ENCODE data around the gene AKR7A3.

Gene AKR7A3

DNA sequence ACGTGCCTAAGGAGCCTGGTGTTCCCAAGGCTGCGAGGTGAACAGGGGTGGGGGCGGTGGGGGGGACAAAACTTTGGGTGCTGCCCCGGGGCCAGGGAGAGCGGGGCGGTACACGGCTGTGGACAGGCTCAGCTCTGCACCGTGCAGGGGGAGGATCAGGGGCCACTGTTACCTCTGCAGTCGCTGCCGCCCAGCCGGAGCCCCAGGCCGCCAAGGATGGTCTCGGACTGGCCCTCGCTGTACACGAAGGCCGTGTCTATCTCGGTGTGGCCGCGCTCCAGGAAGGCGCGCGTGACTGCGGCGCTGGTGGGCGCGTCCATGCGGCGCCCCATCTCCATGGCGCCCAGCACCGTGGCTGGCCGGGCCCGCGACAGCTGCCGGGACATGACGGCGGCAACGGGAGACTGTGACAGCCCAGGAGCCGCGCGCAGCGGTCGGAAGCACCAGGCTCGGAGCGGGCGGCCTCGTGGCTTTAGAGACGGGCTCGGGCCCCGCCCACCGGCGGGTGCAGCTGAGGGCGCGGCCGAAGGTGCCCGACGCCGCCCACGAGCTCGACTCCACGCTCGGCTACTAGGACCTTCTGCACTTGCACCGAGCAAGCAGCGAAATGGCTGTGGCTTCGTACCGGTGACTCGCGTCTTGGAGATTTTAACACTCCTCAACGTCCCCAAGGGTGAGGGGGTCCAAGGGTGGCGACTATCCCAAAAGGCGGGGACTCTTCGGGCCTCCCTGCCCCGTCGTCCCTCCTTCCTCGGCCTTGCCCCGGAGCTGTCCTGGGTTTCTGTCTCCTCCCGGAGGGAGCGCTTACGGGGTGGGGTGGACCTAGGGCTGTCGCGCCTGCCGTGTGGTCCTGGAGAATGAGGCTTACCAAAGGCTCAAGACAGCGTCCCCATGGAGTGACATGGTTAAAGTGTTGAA is at the start of gene AKR7A3:
AKR7A3 (minus strand) TSS at position 447 of the 918 bp plus-strand sequence; CDS start at position 386, 61 bp downstream.
- DNase-seq: peak; percentile 52 to 54

DNA sequence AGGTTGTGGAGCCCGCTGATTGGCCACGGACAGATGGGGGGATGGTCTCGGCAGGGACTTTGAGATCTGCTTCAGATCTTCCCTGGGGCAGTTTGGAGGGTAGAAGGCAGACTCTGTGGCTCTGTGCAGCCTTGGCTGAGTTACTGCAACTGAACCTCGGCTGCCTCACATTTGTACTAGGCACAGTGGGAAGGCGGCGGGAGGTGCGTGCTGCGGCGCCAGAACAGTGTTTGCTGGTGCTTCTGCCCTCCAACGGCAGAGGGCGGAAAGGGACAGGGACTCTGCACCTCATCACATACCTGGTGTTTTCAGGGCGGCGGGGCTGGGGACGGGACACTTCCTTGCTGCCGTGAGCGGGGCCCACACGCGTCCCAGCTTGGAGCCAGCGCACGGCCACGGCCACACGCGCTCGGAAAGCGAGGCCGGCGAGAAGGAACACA is 49.8 kb upstream of the AKR7A3 start:
- no peak for DNase-seq

DNA sequence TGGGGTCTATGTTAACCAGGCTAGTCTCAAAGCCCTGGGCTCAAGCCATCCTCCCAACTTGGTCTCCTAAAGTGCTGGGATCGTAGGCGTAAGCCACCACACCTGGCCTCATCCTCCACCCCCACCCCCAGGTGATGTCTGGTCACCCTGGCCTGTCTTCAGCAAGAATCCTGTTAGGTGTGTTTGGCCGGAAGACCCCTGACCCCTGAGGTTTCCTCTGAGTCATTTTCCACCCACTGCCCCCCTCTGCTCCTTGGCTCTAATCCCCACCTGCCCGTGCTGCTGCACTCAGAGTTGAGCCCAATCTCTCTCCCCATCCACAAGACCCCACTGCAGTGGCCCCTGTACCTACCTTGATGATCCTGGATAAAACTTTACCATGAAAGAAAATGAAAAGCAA is 48.7 kb upstream of the AKR7A3 start:
- no peak for DNase-seq

DNA sequence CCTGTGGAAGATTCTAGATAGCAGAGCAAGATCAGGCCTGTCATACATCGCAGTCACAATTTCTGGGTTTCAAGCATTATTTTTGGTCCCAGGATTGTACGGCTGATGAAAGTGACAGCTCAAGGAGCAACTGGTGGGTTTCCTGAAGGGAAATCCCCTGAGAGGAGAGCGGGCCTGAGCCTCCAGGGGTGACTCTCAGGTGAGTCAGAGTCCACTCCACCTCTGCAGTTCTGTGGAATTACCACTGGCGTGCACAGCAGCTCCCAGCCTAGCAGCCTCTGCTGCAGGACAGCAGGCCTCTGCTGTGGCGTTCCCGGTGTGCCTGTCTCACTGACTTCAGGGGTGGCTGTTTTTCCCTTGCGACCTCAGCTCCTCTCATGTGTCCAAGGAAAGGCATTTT is 48.0 kb upstream of the AKR7A3 start:
- DNase-seq: no peak

DNA sequence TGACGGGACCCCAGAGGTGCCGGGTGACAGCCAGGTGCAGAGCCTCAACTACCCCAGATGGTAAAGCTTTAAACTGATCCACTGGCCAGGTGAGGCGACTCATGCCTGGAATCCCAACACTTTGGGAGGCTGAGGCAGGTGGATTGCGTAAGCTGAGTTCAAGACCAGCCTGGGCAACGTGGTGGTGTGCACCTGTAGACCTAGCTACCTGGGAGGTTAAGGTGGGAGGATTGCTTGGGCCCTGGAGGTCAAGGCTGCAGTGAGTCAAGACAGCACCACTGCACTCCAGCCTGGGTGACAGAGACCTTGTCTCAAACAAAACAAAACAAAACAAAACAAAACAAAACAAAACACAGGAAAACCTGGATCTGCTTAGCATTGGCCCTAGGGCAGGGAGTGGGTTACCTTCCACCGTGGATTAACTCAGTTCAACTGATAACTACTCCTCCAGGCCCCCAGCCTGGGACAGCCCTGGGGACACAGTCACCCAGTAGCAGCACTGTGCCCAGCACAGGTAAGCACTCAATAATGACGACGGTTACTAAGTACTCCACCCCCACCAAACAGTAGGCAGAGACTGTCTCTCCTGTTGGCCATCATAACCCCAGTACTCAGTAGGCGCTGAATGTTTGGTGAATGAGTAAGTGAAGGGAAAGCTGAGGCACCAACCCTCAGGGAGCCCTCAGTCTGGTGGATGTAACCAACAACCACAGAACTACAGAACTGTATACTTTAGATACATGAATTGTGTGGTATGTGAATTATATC is 45.2 kb upstream of the AKR7A3 start:
- no peak for DNase-seq

DNA sequence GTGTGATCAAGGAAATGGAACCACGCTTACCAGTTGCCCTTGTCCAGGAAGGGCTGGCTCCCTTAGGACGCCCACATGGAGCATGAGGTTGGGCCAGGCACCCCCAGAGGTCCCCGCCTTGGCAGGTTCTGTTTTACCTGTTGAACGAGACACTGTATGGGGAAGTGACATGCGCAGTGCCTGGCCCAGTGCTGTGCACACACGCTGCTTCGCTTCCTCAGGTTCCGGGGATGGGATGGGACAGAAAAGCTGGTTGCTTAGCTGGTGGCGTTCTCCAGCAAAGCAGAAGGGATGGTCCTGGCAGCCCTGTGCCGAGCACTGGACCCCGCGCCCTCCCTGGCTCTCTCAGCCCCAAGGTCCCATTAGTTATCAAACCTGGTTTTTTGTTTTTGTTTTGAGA is 44.3 kb upstream of the AKR7A3 start:
- no peak for DNase-seq

DNA sequence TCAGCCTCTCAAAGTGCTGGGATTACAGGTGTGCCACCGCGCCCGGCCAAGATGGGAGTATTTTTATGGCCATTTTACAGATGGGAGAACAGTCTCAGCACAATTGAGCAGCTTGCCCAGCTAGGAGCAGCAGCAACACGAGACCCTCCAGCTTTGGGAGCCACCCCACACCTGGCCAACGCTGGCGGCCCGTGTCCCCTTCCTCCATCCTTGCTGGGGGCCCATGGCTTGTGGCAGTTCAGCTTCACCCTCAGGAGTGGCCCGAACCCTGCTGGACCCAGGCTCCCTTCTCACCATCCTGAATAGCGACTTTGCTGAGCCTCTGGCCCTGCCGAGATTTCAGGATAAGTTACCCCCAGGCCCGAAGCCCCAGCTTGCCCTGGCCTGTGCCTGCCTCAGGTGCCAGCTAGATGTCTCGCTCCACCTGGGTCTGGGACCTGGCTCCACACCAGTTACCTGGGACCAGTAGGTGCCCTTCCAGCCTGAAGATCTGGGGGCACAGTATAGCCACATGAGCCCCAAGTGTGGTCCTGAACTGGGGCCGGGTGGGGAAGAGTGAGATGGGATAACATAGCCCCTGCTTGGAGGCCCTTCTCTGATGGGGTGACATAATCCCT is 42.8 kb upstream of the AKR7A3 start:
- no peak for DNase-seq

DNA sequence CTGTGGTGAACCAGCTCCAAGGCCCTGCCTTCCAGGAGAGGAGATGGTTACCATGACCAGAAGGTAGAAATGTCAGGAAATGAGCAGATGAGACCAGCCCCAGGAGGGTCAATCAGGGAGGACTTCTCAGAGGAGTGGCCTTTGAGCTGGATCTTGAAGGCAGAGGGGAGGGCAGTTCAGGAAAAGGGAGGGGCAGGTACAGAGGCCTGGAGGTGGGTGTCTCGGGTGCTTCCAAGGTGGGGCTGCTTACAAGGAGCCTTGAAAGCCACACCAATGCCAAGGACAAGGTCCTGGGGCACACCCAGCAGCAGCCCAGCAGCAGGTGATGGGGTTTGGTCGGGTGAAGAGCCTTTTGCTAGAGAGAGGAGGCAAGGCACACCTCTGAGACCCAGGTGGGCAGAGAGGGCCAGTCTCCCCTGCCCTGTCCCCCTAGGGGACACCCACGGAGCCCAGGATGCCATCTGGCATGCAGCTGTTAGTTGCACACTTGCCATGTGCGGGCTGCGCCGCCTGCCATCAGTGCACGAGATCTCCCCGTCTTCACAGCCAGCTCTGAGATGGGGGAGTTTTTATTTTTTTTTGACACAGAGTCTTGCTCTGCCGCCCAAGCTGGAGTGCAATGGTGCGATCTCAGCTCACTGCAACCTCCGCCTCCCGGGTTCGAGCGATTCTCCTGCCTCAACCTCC is 42.0 kb upstream of the AKR7A3 start:
- DNase-seq: no peak

DNA sequence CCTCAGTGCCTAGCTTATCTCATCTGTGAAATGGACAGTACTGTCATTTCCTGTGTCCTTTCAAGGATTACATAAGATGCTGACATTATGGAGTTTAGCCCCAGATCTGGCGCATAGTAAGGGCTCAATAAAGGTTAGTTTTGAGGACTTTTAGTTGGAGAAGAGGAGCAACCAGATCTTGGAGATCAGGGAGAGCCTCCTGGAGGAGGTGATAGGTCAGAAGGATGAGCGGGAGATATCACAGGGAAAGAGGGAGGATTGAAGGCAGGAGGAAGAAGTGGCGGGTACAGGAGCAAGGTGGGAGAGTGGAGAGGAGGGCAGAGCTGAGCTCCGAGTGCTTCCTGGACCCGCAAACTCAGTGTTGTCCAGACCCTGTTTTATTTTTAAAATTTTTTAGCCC is 41.0 kb upstream of the AKR7A3 start:
- no peak for DNase-seq

DNA sequence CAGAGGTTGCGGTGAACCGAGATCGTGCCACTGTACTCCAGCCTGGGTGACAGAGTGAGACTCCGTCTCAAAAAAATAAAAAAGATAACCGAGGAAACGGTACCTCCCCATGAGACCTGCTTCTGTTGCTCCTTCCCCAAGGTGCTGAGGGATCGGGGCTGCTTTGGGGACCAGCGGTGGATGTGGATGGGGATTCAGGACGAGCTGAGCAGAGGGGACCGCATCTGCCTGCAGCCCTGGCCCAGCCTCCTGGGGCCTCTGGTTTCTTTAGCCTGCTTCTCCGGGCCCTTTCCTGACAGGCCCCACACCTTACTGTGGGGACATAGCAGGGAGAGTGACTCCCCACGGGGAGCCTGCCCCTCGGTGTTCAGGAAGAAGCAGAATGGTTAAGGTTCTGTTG is 40.6 kb upstream of the AKR7A3 start:
- no peak for DNase-seq

DNA sequence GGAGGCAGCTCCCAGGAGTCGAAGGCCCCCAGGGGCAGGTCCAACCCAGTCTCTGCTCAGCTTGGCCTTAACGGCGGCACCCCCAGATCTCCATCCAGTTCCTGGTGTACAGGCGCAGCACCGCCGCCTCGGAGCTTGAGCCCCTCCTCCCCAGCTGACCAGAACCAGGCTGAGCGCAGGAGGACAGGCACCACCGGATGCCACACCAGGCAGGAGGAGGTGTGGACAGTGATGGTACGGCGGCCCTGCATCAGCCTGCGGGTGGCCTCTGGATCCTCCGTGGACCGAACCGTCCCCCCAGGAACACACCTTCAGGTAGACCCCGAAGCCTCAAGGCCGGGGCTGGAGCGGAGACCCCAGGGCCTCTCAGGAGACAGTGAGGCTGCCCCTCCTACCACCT is 39.9 kb upstream of the AKR7A3 start:
- DNase-seq: no peak

DNA sequence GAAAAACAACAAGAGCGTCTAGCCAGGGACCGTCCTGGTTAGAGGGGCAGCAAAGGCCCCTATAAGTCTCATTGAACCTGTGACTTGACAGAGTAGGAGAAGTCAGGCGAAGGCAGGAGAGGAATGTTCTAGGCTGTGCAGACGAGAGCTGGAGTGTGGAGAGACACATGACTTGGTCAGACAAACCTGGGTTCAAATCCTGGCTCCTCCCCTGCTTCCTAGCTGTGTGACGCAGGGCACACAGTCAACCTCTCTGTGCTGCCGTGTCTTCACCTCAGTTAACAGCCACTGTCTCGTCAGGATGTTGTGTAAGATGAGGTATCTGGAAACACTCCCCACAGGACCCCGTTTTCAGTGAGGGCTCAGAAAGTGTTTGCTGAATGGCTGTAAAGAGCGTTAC is 39.2 kb upstream of the AKR7A3 start:
- no peak for DNase-seq

DNA sequence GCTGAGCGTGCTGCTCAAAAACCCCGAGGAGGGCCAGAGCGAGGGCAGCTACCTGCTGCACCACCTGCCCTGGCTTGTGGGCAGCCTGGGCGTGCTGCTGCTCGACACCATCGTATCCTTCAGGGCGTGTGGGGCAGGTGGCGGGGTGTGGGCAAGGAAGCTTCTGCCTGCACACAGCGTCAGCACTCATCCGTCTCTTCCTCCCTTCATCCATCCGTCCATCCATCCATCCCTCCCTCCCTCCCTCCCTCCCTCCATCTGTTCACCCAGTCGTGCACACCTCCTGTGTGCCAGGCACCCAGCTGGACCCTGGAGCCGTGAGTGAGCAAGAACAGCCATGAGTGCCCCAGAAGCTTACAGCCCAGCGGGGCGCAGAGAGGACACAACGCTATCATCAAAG is 38.7 kb upstream of the AKR7A3 start:
- no peak for DNase-seq

DNA sequence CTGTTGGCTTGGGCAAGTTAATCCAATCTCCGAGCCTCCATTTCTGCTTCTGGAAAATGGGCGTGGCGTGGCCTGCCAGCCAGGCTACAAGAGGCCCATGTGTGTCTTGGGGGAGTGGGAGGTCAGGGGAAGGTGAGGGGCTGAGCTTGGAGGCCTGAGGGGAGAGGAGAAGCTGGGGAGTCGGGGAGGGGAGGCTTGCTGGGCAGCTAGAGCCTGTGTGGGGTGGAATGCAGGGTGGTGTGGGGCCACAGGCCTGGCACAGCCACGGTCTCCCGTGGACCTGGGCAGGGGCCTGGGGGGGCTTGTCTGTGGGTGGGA is 38.1 kb upstream of the AKR7A3 start:
- DNase-seq: no peak

DNA sequence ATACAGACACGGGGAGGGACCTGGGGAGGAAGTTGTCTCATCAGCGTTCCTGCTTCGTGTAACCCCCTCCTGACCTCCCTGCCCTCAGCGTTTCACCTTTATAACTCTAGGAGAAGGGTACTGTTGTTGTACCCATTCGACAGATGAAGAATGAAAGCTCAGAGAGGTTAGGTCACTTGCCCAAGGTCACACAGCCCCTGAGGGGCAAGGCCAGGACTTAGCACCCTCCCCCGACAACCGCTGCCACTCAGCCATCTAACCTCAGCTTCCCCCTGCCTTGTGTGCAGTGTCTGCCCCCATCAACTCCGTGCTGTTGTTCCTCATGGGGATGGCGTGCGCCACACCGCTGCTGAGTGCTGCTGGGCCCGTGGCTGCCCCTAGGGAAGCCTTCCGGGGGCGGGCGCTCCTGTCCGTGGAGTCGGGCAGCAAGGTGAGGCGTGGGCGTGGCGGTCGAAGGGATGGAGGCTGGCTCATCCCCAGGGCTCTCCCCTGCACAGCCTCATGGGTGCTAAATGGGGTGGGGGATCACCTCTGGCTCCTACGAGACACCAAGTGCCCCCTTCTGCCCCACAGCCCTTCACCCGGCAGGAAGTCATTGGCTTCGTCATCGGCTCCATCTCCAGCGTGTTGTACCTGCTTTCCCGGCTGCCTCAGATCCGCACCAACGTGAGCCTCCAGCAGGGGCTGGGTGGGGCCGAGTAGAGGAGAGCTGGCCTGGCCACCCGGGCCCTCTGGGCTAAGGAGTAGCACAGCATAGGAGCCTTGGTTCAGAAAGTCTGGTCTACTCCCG is 37.6 kb upstream of the AKR7A3 start:
- DNase-seq: no peak

DNA sequence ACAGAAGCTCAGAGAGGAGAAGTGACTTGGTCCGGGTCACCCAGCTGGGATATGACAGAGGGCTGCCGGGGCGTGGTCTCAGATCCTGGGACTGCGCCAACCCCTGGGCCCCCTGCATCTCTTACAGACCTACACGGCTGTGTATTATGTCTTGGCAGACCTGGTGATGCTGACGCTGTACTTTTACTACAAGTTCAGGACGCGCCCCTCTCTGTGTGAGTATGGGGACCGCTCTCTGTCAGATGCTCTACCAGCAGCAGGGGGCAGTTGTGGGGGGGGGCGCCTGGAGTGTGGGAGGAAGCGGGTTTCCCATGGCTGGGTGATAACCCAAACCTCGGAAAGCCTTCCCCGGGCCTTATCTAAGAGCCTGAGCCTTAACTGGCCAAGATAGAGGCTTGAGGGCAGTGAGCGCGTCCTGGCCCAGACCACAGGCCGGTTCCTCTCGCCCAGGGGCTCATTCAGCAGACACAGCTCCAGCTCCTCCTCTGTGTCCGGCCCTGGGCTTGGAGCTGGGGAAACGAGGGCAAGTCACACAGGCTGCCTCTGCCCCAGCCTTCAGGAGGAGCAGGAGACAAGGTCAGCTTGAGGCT is 36.9 kb upstream of the AKR7A3 start:
- DNase-seq: no peak

DNA sequence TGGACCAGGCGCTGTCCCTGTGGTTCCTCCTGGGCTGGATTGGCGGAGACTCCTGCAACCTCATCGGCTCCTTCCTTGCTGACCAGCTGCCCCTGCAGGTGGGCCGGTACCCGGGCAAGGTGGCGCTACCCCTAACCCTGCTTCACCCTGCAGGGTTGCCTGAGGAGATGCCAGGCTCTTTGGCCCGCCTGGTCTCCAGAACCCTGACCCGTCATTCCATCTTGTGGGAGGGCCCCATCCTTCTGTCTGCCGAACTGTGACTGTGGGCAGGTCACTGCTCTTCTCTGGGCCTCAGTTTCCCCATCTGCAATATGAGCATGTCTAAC is 36.1 kb upstream of the AKR7A3 start:
- DNase-seq: no peak

DNA sequence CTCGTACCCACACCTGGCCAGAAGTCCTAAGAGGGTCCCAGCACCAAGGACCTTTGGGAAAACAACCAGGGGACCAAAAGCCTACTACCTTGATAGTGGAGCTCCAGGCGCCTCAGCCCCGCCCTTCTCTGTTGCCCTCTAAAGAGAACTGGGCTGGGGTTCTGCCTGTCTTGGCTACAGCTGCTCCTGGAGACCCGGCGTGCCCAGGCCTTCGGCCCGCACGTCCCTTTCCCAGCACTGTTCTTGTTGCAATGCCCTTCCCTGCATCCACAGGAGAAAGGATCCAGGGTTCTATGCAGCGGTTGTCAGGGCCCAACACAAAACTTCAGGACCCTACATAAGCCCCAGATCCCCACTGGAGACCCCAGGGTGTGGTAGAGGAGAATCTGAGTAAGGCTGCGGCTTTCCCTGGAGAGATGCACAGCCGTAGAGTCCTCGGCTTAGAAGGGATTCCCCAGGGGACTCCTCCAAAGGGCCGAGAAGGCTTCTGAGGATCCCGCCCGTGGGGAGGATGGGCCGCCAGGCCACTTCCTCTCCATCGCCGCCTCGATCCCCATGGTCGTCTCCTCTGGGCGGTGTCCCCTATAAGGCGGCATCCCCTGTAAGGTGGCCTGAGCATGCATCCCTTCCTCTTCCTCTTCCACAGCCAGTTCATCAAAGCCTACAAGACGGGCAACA is 35.6 kb upstream of the AKR7A3 start:
- no peak for DNase-seq

DNA sequence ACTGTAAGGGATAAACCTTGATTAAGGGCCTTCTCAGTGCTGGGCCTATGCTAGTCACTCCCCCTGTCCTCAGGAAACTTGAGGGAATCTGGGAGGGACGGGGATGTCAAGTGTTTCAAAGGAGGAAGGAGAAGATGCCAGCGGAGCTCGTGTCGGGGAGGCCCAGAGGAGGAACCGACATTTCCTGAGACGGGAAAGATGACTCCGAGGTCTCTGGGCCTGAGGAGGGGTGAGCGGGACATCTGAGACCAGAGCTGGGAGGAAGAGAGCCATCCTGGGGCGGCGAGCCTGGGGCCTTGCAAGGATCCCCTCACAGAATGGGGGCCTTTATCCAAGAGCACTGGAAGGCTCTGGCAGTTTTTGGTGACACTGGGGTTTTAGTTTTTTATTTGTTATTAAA is 33.9 kb upstream of the AKR7A3 start:
- no peak for DNase-seq

DNA sequence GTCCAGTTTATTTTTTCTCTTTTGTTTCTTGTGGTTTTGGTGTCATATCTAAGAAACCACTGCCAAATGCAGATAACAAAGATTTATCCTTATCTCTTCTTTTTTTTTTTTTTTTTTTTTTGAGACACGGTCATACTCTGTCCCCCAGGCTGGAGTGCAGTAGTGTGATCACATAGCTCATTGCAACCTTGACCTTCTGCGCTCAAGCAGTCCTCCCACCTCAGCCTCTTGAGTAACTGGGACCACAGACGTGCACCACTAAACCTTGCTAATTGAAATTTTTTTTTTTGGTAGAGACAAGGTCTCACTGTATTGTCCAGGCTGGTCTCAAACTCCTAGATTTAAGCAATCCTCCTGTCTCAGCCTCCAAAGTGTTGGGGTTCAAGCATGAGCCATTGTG is 32.5 kb upstream of the AKR7A3 start:
- DNase-seq: no peak

DNA sequence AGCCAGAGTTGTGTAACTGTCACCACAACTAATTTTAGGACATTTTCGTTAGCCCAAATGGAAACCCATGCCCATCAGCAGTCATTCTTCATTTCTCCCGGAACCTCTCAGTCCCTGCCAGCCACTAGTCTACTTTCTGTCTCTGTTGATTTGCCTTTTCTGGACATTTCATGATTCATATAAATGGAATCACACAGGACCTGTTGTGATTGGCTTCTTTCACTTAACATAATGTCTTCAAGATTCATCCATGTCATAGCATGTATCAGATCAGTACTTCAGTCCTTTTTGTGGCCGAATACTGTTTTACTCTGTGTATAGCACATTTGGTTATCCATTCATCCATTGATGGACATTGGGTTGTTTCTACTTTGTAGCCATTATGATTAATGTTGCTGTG is 30.6 kb upstream of the AKR7A3 start:
- no peak for DNase-seq
